ENCODE measurements around the gene LTA4H. TPM values are rescaled to one million over a fixed set of nuclear protein-coding genes. Genes with fewer than 3 reads are reported as not detected.
A peak's percentile ranks its signal among the peaks of the same experiment; 100 is the strongest.

Gene LTA4H
- total RNA-seq, 1 donor from 2014 or later, result 98.9 TPM

- Mint-ChIP-seq H3K27me3 (no peaks in the 10 kb centered on the region), H3K9me3 (ENCODE audit: low read depth) (no peaks in the 10 kb centered on the region), H3K4me3 (ENCODE audit: low read depth) (no peak overlapping the region), H3K4me1 (ENCODE audit: low read depth) (no peaks in the 10 kb centered on the region), H3K27ac (no peak overlapping the region), H3K36me3 (ENCODE audit: insufficient read depth) (peaks cover 12% of the 10 kb centered on the region)
- TF ChIP-seq CTCF (IDR thresholded peaks at IDR 0.05; ENCODE audit: unreplicated experiment), result no peak
- no peak for DNase-seq (ENCODE audit: low spot score, unreplicated experiment)
Measured at GRCh38 chr12:96026331-96026730, 9.1 kb downstream of the LTA4H start.

GRCh38 chr12:96025518-96025917 is 9.9 kb downstream of the LTA4H start:
- Mint-ChIP-seq H3K4me3 (ENCODE audit: low read depth) (no peak overlapping the region), H3K36me3 (ENCODE audit: insufficient read depth) (peaks cover 12% of the 10 kb centered on the region)
- TF ChIP-seq CTCF (IDR thresholded peaks at IDR 0.05; ENCODE audit: unreplicated experiment), result no peak

GRCh38 chr12:96020314-96021003 is 14.9 kb downstream of the LTA4H start:
- H3K4me3 Mint-ChIP-seq (ENCODE audit: low read depth), result no peak overlapping the region
- H3K4me1 Mint-ChIP-seq (ENCODE audit: low read depth), result no peaks in the 10 kb centered on the region
- no peak for DNase-seq (ENCODE audit: low spot score, unreplicated experiment)
- TF ChIP-seq CTCF (IDR thresholded peaks at IDR 0.05; ENCODE audit: unreplicated experiment), result no peak
- no peaks in the 10 kb centered on the region for H3K27me3 Mint-ChIP-seq
- no peak overlapping the region for H3K27ac Mint-ChIP-seq
- H3K36me3 Mint-ChIP-seq (ENCODE audit: insufficient read depth), result peaks cover 15% of the 10 kb centered on the region
- H3K9me3 Mint-ChIP-seq (ENCODE audit: low read depth), result no peaks in the 10 kb centered on the region

More at GRCh38 chr12:96025518-96025917, 9.9 kb downstream of the LTA4H start:
- Mint-ChIP-seq H3K4me1 (ENCODE audit: low read depth) (no peaks in the 10 kb centered on the region), H3K9me3 (ENCODE audit: low read depth) (no peaks in the 10 kb centered on the region), H3K27ac (no peak overlapping the region), H3K27me3 (no peaks in the 10 kb centered on the region)
- no peak for DNase-seq (ENCODE audit: low spot score, unreplicated experiment)

- Mint-ChIP-seq H3K27me3 (no peaks in the 10 kb centered on the region), H3K36me3 (ENCODE audit: insufficient read depth) (peaks cover 10% of the 10 kb centered on the region), H3K4me3 (ENCODE audit: low read depth) (no peak overlapping the region), H3K27ac (no peak overlapping the region), H3K9me3 (ENCODE audit: low read depth) (no peaks in the 10 kb centered on the region), H3K4me1 (ENCODE audit: low read depth) (no peaks in the 10 kb centered on the region)
- TF ChIP-seq CTCF (IDR thresholded peaks at IDR 0.05; ENCODE audit: unreplicated experiment), result peak; percentile 46
- no peak for DNase-seq (ENCODE audit: low spot score, unreplicated experiment)
Measured at GRCh38 chr12:96015672-96016071, 19.7 kb downstream of the LTA4H start.

- Mint-ChIP-seq H3K4me1 (ENCODE audit: low read depth) (no peaks in the 10 kb centered on the region), H3K4me3 (ENCODE audit: low read depth) (no peak overlapping the region), H3K27ac (no peak overlapping the region), H3K9me3 (ENCODE audit: low read depth) (no peaks in the 10 kb centered on the region), H3K27me3 (no peaks in the 10 kb centered on the region), H3K36me3 (ENCODE audit: insufficient read depth) (peaks cover 8% of the 10 kb centered on the region)
- no peak for DNase-seq (ENCODE audit: low spot score, unreplicated experiment)
- TF ChIP-seq CTCF (IDR thresholded peaks at IDR 0.05; ENCODE audit: unreplicated experiment), result no peak
Measured at GRCh38 chr12:96014943-96015599, 20.3 kb downstream of the LTA4H start.

All from progenitor cell of endocrine pancreas (in vitro differentiated cells).